Measurements from ENCODE around the gene SIDT2. TPM values are rescaled to one million over a fixed set of nuclear protein-coding genes. Genes with fewer than 3 reads are reported as not detected.
"Not testable (repeated sequence)": the region's sequence is repeated elsewhere in the genome, so short reads cannot be mapped to it uniquely, and the experiment has no call there.

The SIDT2 gene
- total RNA-seq, 1 experiment from 2014 or later = 30.6 TPM

DNA sequence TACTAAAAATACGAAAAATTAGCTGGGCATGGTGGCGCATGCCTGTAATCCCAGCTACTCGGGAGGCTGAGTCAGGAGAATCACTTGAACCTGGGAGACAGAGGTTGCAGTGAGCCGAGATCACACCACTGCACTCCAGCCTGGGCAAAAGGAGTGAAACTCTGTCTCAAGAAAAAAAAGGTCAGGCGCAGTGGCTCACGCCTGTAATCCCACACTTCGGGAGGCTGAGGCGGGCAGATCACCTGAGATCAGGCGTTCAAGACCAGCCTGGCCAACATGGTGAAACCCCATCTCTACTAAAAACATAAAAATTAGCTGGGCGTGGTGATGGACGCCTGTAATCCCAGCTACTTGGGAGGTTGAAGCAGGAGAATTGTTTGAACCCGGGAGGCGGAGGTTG lies 4.6 kb downstream of the SIDT2 start:
- H3K4me3 ChIP-seq (ENCODE audit: low read length); H2AFZ ChIP-seq (ENCODE audit: low read length); H3K79me2 ChIP-seq (ENCODE audit: low read length); H3K27ac ChIP-seq (ENCODE audit: low read length); H3K4me2 ChIP-seq (ENCODE audit: low read depth, low read length, poor library complexity, severe bottlenecking); H3K9ac ChIP-seq (ENCODE audit: low read length); H3K9me3 ChIP-seq (ENCODE audit: low read length); H3K36me3 ChIP-seq (ENCODE audit: insufficient read depth, low read length); H3K27me3 ChIP-seq (ENCODE audit: low read length); H4K20me1 ChIP-seq (ENCODE audit: insufficient read depth, low read depth, low read length); H3K9me2 ChIP-seq (replicated peaks; ENCODE audit: insufficient read depth, low read length); DNase-seq: not testable (repeated sequence)
- peaks cover 33% of the 10 kb centered on the region for H3K4me1 ChIP-seq (ENCODE audit: low read length)

DNA sequence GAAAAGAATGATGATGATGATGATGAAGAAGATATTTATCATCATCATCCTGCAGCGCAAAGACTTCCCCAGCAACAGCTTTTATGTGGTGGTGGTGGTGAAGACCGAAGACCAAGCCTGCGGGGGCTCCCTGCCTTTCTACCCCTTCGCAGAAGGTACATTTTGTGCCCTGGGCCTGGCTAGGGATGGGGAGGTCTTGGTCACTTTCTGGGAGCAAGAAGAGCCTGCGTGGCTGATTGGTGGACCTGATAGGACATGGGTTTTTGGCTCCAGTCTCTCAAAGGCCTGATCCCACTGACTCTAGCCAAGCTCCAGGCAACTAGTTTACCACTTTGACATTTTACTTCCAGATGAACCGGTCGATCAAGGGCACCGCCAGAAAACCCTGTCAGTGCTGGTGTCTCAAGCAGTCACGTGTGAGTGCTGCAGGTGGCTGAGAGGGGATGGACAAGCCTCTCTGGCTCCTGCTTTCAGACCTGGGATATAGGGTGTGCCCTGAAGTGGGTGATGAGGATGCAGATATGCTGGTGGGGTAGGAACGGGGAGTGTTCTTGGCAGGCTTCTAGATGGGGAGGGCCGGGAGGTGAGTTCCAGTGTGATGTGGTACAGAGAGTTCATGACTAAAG lies 5.3 kb downstream of the SIDT2 start:
- Histone ChIP-seq H2AFZ (ENCODE audit: low read length) (no peak overlapping the region), H3K27ac (ENCODE audit: low read length) (no peak overlapping the region), H3K36me3 (ENCODE audit: insufficient read depth, low read length) (no peaks in the 10 kb centered on the region), H3K79me2 (ENCODE audit: low read length) (0 out of 2 replicates have a peak, but pooled peaks cover 3% of the 10 kb centered on the region), H3K9ac (ENCODE audit: low read length) (no peak overlapping the region), H4K20me1 (ENCODE audit: insufficient read depth, low read depth, low read length) (no peaks in the 10 kb centered on the region), H3K9me2 (replicated peaks; ENCODE audit: insufficient read depth, low read length) (no peaks in the 10 kb centered on the region), H3K27me3 (ENCODE audit: low read length) (no peaks in the 10 kb centered on the region), H3K4me3 (ENCODE audit: low read length) (no peak overlapping the region), H3K9me3 (ENCODE audit: low read length) (no peaks in the 10 kb centered on the region), H3K4me2 (ENCODE audit: low read depth, low read length, poor library complexity, severe bottlenecking) (no peak overlapping the region), H3K4me1 (ENCODE audit: low read length) (peaks cover 32% of the 10 kb centered on the region)
- DNase-seq = no peak

DNA sequence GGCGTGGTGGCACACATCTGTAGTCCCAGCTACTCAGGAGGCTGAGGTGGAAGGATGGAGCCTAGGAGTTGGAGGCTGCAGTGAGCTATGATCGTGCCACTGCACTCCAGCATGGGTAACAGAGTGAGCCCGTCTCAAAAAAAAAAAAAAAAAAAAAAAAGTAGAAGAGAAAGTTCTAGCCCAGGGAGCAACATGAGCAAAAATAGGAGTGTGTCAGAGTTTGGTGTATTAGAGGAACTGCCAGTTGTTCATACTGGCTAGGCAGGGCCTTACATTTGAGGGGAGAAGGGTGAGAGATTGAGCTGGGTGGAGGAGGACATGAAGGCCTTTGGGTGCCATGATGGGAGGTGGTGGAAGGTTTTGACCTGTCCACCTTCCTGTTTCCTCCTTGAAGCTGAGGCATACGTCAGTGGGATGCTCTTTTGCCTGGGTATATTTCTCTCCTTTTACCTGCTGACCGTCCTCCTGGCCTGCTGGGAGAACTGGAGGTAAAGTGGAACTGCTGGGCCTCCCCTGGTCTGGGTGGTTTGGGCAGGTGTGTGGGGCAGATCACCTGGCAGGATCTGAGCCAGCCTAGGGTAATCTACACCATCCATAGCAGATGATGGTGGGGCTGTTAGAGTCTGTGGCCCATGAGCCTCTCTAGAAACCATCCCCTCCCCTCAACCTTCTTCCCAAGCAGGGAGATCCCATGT lies 7.3 kb downstream of the SIDT2 start:
- Histone ChIP-seq H3K4me3 (ENCODE audit: low read length) (no peak overlapping the region), H2AFZ (ENCODE audit: low read length) (no peak overlapping the region), H4K20me1 (ENCODE audit: insufficient read depth, low read depth, low read length) (no peaks in the 10 kb centered on the region), H3K27ac (ENCODE audit: low read length) (peak overlapping the region; percentile 80), H3K9me3 (ENCODE audit: low read length) (no peaks in the 10 kb centered on the region), H3K79me2 (ENCODE audit: low read length) (no peaks in the 10 kb centered on the region), H3K27me3 (ENCODE audit: low read length) (no peaks in the 10 kb centered on the region), H3K9me2 (replicated peaks; ENCODE audit: insufficient read depth, low read length) (no peaks in the 10 kb centered on the region), H3K36me3 (ENCODE audit: insufficient read depth, low read length) (no peaks in the 10 kb centered on the region), H3K9ac (ENCODE audit: low read length) (peak overlapping the region; percentile 28), H3K4me2 (ENCODE audit: low read depth, low read length, poor library complexity, severe bottlenecking) (no peak overlapping the region), H3K4me1 (ENCODE audit: low read length) (peaks cover 35% of the 10 kb centered on the region)
- peak; percentile 74 for DNase-seq

DNA sequence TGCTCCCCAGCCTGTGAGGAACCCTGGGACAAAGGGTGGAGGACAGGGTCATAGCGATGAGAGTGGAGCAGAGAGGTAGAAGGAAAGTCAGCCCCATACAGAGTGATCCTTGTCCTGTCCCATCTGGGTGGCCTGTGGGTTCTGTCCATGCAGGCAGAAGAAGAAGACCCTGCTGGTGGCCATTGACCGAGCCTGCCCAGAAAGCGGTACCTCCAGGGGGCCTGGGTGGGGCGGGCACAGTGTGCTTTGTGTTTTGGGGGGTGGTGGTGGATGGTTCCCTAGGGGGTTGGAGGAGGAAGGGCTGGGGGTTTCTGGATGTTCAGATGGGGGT lies 7.9 kb downstream of the SIDT2 start:
- Histone ChIP-seq H3K4me3 (ENCODE audit: low read length) (no peak overlapping the region), H3K79me2 (ENCODE audit: low read length) (no peaks in the 10 kb centered on the region), H3K27me3 (ENCODE audit: low read length) (no peaks in the 10 kb centered on the region), H4K20me1 (ENCODE audit: insufficient read depth, low read depth, low read length) (no peaks in the 10 kb centered on the region), H3K9me3 (ENCODE audit: low read length) (no peaks in the 10 kb centered on the region), H3K4me1 (ENCODE audit: low read length) (peaks cover 32% of the 10 kb centered on the region), H3K36me3 (ENCODE audit: insufficient read depth, low read length) (no peaks in the 10 kb centered on the region), H2AFZ (ENCODE audit: low read length) (no peak overlapping the region), H3K4me2 (ENCODE audit: low read depth, low read length, poor library complexity, severe bottlenecking) (no peak overlapping the region), H3K27ac (ENCODE audit: low read length) (peak overlapping the region; percentile 80), H3K9ac (ENCODE audit: low read length) (peak overlapping the region; percentile 28; the same call in 1 of the 2 replicates), H3K9me2 (replicated peaks; ENCODE audit: insufficient read depth, low read length) (no peaks in the 10 kb centered on the region)
- no peak for DNase-seq

DNA sequence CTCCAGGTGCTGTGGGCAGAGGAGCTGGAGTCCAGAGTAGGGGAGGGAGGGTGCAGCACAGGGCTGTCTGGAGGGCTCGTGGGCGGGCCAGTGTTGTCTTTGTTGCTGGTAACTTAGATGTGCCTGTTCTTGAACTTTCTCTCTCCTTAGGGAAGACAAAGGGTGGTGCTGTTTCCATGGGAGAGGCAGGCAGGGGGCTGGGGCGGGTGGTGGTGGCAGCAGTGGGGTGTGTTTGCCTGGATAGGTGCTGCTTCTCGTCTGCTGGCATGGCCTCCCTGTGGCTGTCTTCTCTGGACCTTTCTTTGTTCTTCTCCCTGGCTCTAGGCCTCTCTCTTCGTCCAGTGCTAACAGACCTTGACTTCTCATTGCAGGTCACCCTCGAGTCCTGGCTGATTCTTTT lies 8.5 kb downstream of the SIDT2 start:
- DNase-seq = no peak
- Histone ChIP-seq H3K9ac (ENCODE audit: low read length) (no peak overlapping the region), H3K4me3 (ENCODE audit: low read length) (no peak overlapping the region), H3K27me3 (ENCODE audit: low read length) (no peaks in the 10 kb centered on the region), H3K4me1 (ENCODE audit: low read length) (peaks cover 32% of the 10 kb centered on the region), H3K79me2 (ENCODE audit: low read length) (no peaks in the 10 kb centered on the region), H3K9me3 (ENCODE audit: low read length) (no peaks in the 10 kb centered on the region), H2AFZ (ENCODE audit: low read length) (no peak overlapping the region), H3K36me3 (ENCODE audit: insufficient read depth, low read length) (no peaks in the 10 kb centered on the region), H3K4me2 (ENCODE audit: low read depth, low read length, poor library complexity, severe bottlenecking) (no peak overlapping the region), H3K27ac (ENCODE audit: low read length) (no peak overlapping the region), H4K20me1 (ENCODE audit: insufficient read depth, low read depth, low read length) (no peaks in the 10 kb centered on the region), H3K9me2 (replicated peaks; ENCODE audit: insufficient read depth, low read length) (no peaks in the 10 kb centered on the region)

DNA sequence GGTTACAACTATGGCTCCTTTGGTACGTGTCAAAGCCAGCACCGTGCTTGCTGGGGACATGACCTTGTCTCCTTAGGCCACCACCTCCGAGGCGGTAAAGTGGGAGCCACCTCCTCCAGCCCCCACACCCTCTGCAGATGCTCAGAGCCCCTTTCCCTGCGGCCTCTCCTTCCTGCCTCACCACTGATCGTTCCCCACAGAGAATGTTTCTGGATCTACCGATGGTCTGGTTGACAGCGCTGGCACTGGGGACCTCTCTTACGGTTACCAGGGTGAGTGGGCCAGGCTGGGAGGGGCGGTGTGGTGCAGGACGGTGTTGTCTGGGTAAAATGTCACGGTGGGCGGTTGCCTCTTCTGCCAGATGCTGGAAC lies 8.9 kb downstream of the SIDT2 start:
- no peak overlapping the region for H3K4me3 ChIP-seq (ENCODE audit: low read length)
- no peaks in the 10 kb centered on the region for H3K36me3 ChIP-seq (ENCODE audit: insufficient read depth, low read length)
- DNase-seq = no peak
- H3K4me2 ChIP-seq (ENCODE audit: low read depth, low read length, poor library complexity, severe bottlenecking) = no peak overlapping the region
- no peaks in the 10 kb centered on the region for H3K9me2 ChIP-seq (replicated peaks; ENCODE audit: insufficient read depth, low read length)
- no peaks in the 10 kb centered on the region for H4K20me1 ChIP-seq (ENCODE audit: insufficient read depth, low read depth, low read length)
- peaks cover 32% of the 10 kb centered on the region for H3K4me1 ChIP-seq (ENCODE audit: low read length)
- H3K27me3 ChIP-seq (ENCODE audit: low read length) = no peaks in the 10 kb centered on the region
- H3K9me3 ChIP-seq (ENCODE audit: low read length) = no peaks in the 10 kb centered on the region
- H2AFZ ChIP-seq (ENCODE audit: low read length) = no peak overlapping the region
- H3K27ac ChIP-seq (ENCODE audit: low read length) = no peak overlapping the region
- no peaks in the 10 kb centered on the region for H3K79me2 ChIP-seq (ENCODE audit: low read length)
- H3K9ac ChIP-seq (ENCODE audit: low read length) = no peak overlapping the region

DNA sequence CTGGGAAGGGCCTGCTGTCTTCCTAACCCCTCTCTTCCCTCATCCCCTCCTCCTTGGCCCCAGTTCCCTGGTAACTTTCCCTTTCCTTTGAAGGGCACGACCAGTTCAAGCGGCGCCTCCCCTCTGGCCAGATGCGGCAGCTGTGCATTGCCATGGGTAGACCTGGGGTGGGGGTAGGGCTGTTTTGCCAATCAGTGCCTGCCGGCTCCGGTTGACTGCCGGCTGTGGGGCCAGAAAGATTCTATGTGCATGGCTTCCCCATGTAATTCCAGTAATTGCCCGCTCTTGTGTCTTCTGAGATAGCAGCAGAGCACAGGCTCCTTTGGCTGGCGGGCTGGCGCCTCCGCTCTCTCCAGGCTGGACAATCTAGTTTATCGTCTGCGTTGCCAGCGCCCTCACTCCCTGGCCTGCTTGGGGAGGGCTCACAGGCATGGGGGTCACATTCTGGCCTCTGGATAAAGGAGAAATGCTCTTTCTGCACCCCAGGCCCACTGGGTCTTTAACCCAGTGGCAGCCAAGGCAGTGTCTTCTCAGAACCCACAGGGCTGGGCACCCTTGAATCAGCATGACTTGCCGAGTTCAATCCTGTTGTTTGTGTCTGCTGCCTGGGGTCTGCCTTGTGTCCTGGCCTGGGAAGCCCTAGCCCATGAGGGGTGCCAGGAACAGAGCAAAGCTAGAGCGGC lies 9.4 kb downstream of the SIDT2 start:
- H3K79me2 ChIP-seq (ENCODE audit: low read length) = no peaks in the 10 kb centered on the region
- no peak overlapping the region for H3K27ac ChIP-seq (ENCODE audit: low read length)

DNA sequence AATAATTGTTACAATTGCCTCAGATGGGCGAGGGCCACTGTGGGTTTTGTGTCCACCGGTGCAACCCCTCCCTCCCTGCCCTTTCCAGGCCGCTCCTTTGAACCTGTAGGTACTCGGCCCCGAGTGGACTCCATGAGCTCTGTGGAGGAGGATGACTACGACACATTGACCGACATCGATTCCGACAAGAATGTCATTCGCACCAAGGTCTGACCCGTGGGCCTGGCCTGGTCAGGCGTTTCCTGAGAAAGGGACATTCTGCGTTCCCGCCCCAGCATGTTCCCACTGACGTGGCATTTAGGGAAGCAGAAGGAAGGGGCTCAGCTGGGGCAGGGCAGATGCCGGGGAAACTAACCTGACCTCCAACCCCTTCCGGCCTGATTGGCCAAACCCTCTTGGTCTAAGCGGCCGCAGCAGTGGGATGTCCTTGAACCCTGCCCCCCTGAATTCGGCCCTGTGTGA lies 10.1 kb downstream of the SIDT2 start:
- no peak for DNase-seq
- Histone ChIP-seq H3K27ac (ENCODE audit: low read length) (no peak overlapping the region), H3K9ac (ENCODE audit: low read length) (no peak overlapping the region), H3K9me2 (replicated peaks; ENCODE audit: insufficient read depth, low read length) (no peaks in the 10 kb centered on the region), H3K27me3 (ENCODE audit: low read length) (no peaks in the 10 kb centered on the region), H3K4me1 (ENCODE audit: low read length) (peaks cover 32% of the 10 kb centered on the region), H3K79me2 (ENCODE audit: low read length) (no peaks in the 10 kb centered on the region), H2AFZ (ENCODE audit: low read length) (no peak overlapping the region), H3K9me3 (ENCODE audit: low read length) (no peaks in the 10 kb centered on the region), H3K4me2 (ENCODE audit: low read depth, low read length, poor library complexity, severe bottlenecking) (no peak overlapping the region), H4K20me1 (ENCODE audit: insufficient read depth, low read depth, low read length) (no peaks in the 10 kb centered on the region), H3K4me3 (ENCODE audit: low read length) (no peak overlapping the region), H3K36me3 (ENCODE audit: insufficient read depth, low read length) (no peaks in the 10 kb centered on the region)

More for the DNA sequence above, 9.4 kb downstream of the SIDT2 start:
- Histone ChIP-seq H3K9me2 (replicated peaks; ENCODE audit: insufficient read depth, low read length) (no peaks in the 10 kb centered on the region), H3K4me1 (ENCODE audit: low read length) (peaks cover 32% of the 10 kb centered on the region), H3K4me3 (ENCODE audit: low read length) (no peak overlapping the region), H3K9ac (ENCODE audit: low read length) (no peak overlapping the region), H4K20me1 (ENCODE audit: insufficient read depth, low read depth, low read length) (no peaks in the 10 kb centered on the region), H3K36me3 (ENCODE audit: insufficient read depth, low read length) (no peaks in the 10 kb centered on the region), H3K4me2 (ENCODE audit: low read depth, low read length, poor library complexity, severe bottlenecking) (no peak overlapping the region), H3K9me3 (ENCODE audit: low read length) (no peaks in the 10 kb centered on the region), H2AFZ (ENCODE audit: low read length) (no peak overlapping the region), H3K27me3 (ENCODE audit: low read length) (no peaks in the 10 kb centered on the region)
- no peak for DNase-seq
